GM21825 (cell line): ENCODE measurements around the gene CDC6.
"Not testable (repeated sequence)": the region's sequence is repeated elsewhere in the genome, so short reads cannot be mapped to it uniquely, and the experiment has no call there.

Source experiments
- ATAC-seq: cut with Tn5 transposase; IDR thresholded peaks from one replicate; pipeline ENCODE4 v1.9.1; 2021; ENCODE audit warnings: mild to moderate bottlenecking, moderate library complexity; ENCODE audit not compliant: unreplicated experiment

CDC6 gene

DNA sequence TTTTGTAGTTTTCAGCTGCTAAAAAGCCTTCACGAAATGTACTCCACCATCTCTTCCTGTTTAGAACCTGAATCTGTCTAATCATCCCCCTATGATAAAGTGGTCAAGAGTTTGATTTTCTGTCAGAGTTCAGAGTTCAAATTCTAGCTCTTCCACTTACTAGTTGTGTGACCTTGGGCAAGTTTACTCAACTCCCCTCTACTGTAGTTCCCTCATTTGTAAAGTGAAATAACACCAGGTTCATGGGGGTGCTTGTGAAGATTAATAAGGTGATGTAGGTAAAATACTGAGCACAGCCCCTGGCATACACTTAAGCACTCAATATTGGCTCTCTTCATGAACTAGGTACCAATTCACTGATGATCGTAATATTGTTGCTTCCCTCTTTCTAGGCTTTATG is 1.2 kb upstream of the CDC6 start:
- ATAC-seq: no peak

DNA sequence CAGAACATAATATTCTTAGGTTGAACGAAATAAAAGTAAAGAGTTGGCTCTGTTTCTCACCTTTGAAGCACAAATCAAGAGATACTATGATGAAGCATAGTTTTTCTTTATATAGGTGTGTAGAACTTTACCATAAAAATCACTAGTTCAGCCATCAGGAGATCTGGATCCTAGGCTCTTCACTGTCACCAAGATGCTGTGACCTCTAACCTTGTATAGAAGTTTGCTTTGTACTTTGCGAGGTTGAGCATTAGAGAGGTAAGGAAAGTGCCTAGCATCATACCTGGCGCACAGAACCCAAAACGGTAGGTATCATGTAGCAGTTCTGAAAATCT is 553 bp upstream of the CDC6 start:
- no peak for ATAC-seq

DNA sequence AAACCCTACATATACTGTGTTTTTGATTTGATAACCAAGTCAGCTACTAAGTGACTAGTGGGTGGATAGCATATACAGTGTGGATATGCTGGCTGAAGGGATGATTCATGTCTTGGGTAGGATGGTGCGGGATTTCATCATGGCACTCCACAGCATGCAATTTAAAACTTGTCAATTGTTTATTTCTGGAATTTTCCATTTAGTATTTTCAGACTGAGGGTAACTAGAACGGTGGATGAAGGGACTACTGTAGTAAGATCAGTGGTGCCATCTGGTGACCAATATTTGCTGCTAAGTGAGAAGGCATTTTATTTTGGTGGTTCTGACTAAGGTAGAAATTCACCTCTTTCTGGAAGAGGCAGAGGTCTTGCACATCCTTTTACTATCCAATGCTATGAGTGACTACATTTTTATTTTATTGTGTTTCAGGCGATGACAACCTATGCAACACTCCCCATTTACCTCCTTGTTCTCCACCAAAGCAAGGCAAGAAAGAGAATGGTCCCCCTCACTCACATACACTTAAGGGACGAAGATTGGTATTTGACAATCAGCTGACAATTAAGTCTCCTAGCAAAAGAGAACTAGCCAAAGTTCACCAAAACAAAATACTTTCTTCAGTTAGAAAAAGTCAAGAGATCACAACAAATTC is 3.1 kb downstream of the CDC6 start:
- no peak for ATAC-seq

DNA sequence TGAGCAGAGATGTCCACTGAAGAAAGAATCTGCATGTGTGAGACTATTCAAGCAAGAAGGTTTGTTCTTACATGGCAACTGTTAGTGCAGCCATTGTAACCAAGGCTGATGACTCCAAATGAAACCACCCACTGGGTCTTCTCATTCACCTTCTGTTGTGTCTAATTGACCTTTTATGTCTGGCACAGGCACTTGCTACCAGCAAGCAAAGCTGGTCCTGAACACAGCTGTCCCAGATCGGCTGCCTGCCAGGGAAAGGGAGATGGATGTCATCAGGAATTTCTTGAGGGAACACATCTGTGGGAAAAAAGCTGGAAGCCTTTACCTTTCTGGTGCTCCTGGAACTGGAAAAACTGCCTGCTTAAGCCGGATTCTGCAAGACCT is 3.6 kb downstream of the CDC6 start:
- no peak for ATAC-seq

DNA sequence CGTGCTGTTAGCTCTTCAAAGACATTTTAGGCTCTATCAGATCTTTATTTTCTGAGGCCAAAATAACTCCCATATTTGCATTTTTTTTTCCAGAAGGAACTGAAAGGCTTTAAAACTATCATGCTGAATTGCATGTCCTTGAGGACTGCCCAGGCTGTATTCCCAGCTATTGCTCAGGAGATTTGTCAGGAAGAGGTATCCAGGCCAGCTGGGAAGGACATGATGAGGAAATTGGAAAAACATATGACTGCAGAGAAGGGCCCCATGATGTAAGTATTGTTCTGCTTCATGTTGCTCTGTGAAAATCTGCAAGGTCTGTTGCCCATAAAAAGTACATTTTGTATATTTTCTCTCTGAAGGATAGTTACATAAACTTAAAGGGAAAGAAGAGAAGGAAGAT is 5.7 kb downstream of the CDC6 start:
- ATAC-seq: no peak

DNA sequence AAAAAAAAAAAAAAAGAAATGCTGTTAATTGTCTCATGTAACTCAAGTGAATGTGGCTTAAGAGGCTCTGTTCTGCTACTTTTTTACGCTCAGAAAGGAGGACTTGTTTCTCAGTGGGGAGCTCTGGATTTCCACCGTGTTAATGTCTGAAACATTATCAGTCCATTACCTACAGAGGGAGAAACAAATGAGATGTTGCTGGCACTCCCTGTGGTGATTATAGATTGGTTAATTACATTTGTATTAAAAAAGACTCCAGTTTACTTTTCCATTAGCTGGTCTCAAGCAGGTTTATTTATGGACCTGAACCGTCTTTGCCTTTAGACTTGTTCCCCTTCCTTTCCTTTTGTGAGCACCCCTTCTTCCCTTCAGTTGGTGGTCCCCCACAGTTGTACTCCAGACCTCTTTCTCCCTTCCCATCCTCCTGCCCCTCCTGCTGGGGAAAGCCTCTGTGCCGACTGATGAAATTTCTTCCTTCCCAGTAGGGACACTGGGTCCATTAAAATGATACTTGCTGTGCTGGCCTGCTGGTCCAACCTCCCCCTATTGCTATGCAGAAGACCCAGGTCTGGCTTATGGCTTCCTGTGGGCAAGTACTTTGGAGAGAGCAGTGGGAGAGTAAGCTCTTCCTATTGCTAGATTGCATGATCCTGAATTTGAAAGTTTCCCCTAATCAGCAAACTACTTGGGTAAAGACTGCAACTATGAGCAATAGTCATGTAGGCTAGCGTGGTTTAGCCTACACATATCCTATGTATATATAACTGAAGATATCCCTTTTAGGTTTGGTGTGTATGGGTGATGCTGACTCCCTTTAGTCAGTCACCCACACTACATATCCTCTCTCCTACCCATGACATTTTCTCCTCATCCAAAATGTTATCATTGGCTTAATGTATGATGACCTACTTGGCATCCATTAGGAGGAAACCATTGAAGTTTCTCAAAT is 8.1 kb downstream of the CDC6 start:
- no peak for ATAC-seq

DNA sequence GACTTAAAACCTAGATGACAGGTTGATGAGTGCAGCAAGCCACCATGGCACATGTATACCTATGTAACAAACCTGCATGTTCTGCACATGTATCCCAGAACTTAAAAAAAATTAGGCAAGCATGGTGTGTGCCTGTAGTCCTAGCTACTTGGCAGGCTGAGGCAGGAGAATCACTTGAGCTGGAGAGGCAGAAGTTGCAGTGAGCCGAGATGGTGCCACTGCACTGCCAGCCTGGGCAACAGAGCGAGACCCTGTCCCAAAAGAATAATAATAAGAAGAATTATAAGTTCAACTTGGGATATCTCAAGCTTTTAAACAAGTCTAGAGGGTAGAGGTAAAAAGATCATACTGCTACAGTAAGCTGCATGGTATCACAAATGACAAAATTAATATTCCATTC is 9.8 kb downstream of the CDC6 start:
- no peak for ATAC-seq

DNA sequence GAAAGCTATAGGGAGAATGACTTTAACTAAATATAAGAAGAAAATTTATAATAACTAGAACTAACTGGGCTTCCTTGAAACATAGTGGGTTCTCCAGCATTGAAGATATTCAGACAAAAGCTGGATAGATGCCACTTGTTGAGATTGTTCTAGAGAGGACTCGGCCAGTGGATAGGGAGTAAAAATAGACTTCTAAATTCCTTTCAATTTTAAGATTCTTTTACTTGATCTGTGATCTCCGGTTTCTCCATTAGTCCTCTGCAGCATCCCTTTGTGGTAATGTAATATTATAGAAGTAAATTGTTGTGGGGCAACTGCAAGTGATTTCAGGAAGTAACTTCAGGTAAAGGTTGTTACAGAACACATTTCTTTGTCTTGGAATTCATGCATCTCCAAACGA is 11.0 kb downstream of the CDC6 start:
- no peak for ATAC-seq

DNA sequence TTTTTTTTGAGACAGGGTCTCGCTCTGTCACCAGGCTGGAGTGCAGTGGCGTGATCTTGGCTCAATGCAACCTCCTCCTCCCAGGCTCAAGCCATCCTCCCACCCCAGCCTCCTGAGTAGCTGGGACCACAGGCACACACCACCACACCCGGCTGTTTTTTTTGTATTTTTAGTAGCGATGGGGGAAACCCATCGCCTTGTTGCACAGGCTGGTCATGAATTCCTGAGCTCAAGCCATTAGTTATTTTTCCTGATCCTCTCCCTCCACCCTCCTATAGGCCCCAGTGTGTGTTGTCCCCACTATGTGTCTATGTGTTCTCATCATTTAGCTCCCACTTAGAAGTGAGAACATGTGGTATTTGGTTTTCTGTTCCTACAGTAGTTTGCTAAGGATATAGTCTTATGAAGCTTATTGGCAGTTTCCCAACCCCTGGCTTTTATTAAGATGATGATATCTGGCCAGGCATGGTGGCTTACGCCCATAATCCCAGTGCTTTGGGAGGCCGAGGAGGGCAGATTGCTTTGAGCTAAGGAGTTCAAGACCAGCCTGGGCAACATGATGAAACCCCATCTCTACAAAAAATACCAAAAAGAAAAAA is 11.6 kb downstream of the CDC6 start:
- ATAC-seq: not testable (repeated sequence)

DNA sequence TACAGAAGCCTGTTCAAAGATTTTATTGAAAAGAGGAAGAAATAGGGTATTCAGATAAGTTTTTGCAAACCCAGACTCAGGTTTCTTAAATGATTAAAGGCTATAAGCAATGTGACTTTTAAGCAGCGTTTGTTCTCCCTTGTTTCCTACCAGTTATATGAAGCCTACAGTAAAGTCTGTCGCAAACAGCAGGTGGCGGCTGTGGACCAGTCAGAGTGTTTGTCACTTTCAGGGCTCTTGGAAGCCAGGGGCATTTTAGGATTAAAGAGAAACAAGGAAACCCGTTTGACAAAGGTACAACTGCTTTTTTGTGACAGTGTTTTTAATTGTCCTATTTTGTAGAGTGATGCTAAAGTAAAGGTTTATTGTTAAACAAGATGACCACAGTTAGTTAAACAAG is 13.6 kb downstream of the CDC6 start:
- no peak for ATAC-seq

DNA sequence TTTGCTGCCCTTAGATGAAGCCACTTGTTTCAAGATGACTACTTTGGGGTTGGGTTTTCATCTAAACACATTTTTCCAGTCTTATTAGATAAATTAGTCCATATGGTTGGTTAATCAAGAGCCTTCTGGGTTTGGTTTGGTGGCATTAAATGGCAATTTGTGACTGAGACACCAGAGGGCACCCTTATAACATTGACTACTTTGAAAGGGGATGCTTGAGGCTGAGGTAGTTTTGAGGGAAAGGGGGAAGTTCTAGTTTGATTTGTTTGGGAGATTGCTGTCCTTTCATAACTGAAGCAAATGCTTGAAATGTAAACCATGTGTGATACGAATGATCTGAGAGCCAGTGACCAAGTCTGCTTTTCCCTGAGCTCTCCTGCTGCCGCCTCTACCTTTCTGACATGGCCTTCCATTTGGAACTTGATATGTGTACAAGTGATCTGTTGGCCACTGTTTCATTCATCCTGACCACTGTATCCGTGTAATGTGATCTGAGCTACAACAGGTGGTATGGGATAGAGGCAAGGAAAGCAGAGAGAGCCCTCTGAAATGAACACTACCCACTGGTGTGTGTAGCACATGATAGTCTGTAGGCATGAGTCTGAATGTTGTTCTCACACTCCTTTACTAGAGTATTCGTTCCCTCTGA is 15.5 kb downstream of the CDC6 start:
- ATAC-seq: no peak

DNA sequence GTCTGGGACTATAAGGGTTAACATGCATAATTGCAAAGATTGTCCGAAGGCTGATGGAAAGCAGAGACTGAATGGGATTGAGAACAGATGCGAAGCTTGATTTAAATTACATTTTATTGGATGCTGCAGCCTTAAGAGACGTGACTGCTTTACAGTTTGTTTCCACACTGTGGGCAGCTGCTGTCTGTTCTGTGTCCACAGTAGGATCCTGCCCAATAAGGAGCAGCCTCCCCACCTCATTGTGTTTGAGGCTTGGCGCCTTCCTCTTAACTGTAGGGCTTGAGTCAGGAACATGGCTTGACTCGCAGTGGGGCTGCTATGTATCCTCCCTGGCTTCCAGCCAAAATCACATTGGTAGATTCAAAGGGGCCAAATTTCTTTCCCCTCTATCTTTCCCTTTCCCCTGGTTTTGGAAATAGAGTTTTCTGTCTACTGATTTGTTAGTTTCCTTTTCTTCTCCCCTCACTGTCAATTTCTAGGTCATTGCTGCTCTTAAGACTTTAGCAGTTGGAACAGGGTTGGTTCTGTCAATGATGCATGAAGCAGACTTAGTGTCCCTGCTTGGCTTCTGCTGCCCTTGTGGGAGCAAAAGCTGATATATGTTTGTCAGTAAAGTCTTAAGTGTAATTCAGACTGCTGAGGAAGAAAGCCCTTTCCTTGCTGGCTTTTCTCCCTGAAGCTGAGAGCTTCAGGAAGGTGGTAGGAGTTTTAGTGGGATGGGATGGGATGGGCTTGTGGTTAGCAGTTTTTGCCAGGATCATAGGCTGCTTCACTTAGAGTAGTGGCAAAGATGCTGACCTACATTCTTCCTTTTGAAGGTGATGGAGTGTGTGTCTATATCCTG is 16.3 kb downstream of the CDC6 start:
- ATAC-seq: no peak

DNA sequence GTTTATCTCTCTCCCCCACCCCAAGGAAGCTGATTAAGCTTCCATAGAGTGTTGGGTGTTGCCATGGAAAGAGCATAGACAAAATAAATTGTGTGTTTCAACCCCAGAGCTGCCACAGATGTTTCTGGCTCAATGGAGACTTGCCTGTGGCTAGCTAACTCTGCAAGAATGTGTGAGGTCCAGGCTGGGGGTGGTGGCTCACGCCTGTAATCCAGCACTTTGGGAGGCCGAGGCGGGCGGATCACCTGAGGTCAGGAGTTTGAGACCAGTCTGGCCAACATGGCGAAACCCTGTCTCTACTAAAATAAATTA is 16.8 kb downstream of the CDC6 start:
- ATAC-seq: not testable (repeated sequence)

DNA sequence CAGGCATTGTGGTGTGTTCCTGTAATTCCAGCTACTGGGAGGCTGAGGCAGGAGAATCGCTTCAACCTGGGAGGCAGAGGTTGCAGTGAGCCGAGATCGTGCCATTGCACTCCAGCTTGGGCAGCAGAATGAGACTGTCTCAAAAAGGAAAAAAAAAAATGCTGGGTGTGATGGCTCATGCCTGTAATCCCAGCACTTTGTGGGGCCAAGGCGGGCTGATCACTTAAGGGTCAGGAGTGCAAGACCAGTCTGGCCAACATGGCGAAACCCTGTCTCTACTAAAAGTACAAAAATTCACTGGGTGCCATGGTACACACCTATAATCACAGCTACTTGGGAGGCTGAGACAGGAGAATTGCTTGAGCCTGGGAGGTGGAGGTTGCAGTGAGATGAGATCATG is 17.2 kb downstream of the CDC6 start:
- not testable (repeated sequence) for ATAC-seq

DNA sequence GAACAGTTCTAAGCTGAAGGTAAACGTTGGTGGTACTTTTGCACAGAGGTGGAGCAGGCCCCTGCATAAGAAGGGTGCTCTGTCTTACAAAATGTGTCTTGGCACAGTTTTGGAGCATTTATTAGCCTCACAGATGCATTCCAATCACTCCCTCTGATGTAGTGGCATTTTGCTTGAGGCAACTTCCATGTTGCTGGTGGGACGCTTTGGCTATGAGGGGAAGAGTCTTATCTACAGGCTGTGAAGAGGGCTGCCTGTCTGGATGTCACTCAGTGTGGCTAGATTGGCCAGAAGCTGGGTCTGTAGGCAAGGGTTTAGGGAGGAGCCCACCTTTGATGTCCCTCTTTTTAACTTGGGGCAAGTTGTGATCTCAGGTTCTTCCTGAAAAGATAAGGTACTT is 18.7 kb downstream of the CDC6 start:
- ATAC-seq: no peak

DNA sequence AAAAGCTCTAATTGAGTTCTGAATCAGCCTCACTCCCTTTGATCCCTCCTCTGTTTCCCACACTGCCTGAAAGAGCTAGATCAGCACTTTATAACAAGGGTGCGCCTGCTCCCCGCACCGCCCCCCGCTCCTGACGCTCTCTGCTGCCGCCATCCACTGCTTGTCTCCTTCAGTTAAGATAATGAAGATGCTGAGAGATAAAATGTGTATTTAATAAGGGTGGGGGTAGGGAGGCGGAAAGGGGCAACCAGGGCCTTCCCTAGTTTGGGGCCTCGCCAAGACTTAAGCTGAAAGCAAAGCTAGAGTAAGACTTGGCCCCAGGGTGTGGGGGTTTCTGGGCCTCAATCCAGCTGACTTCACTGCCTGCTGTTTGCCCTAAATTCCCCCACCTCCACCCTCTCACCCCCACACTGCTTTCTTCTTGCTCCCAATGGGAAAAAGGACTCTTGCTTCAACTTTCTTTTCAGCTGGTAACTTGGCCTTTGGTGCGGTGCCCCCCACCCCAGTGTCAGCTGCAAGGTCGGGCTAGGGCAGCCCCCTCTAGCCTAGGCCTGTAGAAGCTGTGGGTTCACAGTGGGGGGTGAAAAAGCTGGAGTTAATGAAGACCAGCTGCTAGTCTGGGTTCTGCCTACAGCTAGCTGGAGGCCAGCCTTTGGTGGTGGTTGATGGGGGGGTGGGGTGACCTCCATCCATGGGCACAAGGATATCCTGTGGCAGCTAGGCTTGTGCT is 19.5 kb downstream of the CDC6 start:
- ATAC-seq: no peak

DNA sequence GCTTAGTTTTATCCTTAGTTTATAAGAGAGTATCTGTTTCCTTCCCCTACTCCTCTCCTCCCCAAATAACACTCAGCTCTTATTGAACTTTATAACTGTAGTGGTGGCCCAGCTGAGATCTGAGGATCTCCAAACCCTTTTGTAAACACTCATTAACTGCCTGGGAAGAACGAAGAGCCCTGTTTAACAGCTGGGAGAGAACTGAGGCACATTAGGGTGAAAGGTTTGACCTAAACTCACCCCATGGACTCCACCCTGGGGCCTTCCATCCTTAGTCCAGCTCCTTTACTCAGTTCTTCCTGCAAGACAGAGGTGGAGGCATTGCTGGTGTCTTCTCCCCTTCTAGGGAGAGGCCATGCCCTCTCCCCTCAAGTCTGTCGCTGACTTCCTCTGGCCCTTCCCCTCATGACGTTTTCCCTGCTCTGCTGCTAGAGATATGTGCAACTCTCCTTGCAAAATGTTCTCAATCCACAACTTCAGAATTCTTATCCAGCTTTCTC is 20.1 kb downstream of the CDC6 start:
- ATAC-seq: no peak

DNA sequence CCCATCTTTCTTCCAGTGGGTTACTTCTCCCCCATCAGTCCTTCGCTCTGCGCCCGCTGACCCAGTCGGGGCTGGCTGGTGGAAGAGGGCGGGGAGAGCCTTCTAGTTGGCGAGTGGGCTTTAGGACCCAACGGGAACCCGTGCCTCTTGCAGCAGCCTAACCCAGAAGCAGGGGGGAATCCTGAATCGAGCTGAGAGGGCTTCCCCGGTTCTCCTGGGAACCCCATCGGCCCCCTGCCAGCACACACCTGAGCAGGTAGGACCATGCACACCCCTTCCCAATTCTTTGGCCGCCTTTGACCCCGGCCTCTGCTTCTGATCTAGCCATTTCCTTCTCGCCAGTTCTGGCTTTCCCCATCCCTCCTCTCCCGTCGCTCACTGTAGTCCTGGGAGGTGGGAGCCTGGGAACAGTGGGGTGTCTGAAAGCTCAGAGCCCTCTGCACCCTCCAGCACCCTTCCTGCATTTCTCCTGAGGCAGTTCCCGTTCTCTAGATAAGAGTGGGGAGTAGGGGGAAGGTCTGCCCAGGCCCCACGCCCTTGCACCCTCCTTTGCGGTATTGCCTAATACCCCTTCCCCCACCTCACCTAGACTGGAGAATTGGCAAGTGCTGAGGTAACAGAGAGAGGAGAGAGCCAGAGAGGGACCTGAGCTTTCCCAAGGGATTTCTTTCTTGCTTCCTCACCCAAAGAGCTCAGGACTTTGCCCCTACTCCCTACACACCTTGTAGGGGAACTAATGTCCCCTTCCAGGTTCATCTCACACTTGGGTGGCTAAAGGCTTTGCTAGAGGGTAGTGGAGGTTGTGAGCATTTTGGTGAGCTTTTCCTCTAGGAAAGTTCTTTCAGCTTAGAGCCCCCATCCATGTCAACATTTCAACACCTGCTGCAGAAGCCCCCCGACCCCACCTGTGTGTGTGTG is 21.6 kb downstream of the CDC6 start, which contains the start of gene RARA:
RARA (plus strand) TSS at position 150 of the 918 bp plus-strand sequence. CDS start 22,039 bp downstream, outside the sequence.
- no peak for ATAC-seq
